KBM-7 (cell line): ENCODE measurements around the gene ISLR2.

Experiments
- DNase-seq: peaks from one replicate; pipeline ENCODE4 v3.0.0-alpha.2; 2015
- in situ Hi-C: fragments of 300-500 bp; cut with MboI; formaldehyde crosslinking; loops from 2 replicates; pipeline ENCODE4 v1.14.3; 2020; ENCODE audit warnings: low sequenced_read_pairs, low pct_unique_long_range_greater_than_20kb, mixed read lengths

The ISLR2 gene

DNA sequence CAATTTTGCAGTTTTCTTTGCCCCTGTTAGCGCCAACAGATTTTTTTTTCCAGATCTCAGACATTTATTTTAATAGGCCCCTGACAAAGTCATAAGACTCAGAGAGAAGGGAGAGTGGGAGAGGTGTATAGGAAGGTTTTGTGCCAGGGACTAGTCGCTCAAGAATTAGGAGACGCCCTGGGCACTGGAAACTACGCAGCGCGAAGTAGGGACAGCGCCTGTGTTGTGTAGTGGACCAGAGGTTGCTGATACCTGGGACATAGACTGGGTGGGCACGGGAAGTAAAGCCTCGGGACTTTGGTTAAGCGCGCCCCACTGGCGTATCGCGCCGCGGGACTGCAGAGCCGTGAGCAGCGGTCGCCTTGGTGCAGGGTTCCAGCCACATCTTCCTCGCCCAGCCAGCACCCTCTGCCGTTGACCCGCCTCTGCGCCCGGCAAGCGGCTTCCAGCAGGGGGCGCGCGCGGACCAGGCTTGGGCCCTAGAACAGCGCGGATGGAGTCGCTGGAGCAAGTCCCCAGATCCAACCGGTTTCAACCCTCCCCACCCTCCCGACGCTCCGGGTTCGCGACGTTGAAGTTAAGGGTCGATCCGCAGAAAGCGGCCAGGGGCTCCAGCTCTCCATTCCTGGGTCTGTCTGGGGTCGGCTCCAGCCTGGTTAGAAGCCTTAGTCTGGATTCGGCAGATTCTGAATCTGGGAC, 3.0 kb upstream of the ISLR2 start:
- peak; percentile 98 for DNase-seq
- in situ Hi-C loops, result loop anchor here (25.0 kb wide), 2 partner anchors 185 to 1440 kb away; partner anchors contain the start of genes BBS4 and HIGD2B

DNA sequence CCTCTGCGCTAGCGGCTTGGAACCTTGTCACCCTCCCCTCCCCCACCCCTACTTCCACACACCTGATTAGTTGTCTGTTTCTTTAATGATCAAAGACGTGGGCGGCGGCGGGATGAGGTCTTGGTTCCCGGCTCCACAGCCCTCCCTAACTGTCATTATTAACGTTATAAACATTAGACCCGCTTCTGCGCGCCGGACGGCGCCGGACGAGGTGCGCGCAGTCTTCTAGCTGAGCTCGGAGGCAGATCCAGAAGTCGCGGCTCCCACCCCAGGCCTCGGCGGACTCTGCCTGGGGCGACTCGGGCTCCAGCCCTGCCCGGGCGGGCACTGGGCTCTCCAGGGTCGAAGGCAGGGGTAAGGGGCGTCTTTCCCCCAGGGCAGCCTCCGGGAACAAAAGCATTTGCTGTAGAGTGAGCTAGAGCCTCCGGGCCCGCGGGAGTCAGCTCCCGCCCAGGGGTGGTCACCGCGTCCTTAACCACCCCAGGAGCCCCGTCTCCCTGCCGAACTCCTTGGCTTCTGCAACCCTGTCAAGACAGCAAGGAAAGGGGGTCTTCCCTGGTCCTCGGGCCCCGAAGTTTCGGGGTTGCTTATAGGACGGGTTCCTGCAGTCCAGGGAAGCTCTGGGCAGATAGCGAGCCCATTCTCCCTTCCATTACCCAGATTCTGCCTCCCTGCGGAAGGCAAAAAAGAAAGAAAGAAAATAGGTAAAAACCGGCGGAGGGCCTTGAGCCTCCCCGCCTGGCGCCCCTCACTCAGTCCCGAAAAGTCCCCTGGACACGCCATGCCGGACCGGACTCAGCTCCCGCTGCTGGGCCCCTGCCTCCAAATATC, 2.2 kb upstream of the ISLR2 start:
- in situ Hi-C loops, result loop anchor here (25.0 kb wide), 2 partner anchors 184 to 1441 kb away; partner anchors contain the start of genes BBS4 and HIGD2B
- DNase-seq, result no peak

DNA sequence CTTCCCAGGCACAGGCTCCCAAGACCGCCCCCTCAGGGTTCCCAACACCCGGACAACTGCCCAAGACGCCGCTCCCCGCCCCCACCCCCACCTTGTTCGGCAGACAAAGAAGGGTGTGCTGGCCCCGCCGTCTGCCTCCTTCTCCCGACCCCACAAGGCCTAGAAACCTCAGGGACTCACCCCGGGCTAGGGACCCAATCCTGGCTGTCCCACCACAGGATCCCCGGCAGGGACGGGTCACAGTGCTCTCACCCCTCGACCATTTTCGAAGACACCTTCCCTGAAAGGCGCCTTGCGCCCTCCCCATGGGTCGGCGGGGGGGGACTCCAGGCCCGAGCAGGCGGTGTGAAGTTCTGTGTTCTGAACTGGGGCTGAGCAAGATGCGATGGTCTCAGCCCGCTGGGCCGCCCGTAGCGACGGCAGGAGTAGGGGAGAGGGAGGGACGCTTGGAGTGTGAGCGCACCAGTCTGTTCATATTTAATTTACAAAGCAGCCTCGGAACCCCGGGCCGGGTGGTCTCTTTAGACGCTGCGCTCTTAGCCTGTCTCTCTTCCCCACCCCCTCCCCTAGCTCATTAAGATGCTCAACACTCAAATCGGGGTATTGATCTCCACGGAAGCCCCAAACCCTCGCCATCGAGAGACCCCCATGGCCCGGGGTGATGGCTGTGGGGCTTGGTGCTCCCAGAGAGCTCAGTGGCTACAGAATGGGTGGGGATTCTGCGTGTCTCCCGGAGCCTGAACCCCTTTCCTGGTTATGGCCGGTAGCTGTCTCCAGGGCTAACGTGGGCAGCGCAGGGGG, 1.4 kb upstream of the ISLR2 start:
- in situ Hi-C loops, result loop anchor here (25.0 kb wide), 2 partner anchors 183 to 1442 kb away; partner anchors contain the start of genes BBS4 and HIGD2B
- no peak for DNase-seq

DNA sequence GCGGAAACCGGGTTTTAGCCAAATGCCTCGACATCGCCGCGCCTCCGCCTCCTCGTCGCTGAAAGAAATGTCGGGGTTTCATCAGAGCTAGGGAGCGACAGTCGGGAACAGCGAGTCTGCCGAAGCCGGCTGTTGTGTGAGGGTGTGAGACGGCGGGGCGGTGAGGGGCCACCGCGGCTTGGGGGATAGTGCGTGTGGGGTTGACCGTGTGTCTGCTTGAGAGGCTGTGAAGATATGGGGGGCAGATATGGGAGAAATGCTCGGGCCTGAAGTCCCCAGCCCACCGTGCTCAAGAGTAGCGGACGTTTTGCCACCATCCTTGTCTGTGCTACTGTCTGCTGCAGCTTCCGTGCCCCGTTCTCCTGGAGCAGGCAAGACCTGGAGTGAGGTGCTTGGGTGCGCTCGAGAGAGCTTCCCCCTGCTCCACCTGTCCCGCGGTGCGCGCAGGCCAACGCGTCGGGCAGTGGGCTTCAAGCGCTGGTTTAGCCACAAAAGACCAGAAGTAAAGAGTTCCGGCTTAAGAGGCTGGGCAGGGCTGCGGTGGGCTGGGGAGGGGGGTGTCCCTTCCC, 716 bp upstream of the ISLR2 start:
- no peak for DNase-seq
- in situ Hi-C loops, result loop anchor here (25.0 kb wide), 2 partner anchors 183 to 1442 kb away; partner anchors contain the start of genes BBS4 and HIGD2B

DNA sequence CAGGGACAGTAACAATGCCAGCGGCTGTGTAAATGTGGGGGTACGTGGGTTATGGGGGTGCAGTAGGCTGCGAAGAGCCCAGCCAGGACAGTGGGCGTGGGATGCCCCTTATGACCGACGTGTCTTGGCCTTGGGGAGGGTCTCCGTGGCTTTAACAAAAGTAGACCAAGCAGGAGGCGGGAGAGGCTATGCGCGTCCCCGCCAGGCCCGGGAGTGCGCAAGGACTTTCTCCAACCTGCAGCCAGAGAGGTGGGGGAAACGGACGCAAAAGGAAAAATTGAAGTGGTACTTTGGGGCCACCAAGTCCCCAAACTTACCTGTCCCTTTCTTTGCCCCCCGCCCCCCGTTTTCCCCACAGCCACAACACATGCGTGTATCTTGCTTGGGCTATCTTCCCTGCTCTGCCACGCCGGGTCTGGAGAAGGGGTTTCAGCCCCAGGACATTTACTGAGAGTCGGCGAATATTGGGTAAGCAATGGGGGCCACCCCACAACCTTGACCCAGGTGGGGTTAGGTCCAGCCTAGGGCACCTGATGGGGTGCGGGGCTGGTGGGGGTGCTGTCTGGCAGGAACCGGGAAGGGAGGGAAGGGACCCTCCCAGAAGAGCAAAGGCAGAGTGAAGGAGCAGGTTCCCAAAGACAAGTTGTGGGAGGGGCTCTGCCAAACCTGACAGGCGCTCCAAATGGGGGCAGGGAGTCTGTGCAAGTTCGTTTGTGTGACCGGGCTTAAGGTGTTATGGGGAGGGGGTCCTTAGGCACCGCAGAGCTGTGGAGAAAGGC, 652 bp downstream of the ISLR2 start:
- in situ Hi-C loops, result loop anchor here (25.0 kb wide), 2 partner anchors 181 to 1444 kb away; partner anchors contain the start of genes BBS4 and HIGD2B
- no peak for DNase-seq

DNA sequence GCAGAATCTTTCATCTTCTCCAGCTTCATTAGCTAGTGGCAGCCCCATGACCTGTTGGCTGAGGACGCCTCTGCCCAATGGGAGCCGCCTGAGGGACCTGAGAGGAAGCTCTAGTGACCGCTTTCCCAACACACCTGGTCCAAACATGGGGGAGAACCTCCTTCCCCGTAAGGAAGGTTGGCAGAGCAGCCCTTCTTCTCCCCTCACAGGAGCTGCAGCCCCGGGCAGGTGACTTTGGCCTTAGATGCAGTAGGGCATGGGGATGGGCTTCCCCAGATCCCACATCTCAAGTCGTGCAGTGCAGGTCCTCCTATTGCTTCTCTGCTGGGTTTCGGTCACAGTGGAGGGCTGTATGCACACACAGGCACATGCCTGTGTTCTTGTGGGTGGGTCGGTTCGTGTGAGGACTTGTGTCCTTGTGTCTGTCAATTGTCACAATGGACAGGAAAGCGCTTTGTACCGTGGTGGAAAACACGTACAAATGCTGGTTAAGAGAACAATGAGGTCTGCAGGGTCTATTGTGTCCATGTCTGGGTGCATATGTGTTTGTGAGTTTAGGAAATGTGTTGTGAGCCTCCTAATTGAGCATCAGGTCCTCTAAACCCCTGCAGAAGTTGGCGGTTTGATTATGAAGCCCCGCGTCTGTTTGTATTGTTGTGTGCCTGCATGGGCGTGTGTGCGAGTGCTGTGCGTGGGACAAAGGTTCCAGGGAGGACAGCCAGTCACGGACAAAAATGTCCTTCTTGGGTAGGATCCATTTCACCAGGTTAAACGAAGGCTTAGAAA, 1.4 kb downstream of the ISLR2 start:
- in situ Hi-C loops, result loop anchor here (25.0 kb wide), 2 partner anchors 180 to 1445 kb away; partner anchors contain the start of genes BBS4 and HIGD2B
- no peak for DNase-seq

DNA sequence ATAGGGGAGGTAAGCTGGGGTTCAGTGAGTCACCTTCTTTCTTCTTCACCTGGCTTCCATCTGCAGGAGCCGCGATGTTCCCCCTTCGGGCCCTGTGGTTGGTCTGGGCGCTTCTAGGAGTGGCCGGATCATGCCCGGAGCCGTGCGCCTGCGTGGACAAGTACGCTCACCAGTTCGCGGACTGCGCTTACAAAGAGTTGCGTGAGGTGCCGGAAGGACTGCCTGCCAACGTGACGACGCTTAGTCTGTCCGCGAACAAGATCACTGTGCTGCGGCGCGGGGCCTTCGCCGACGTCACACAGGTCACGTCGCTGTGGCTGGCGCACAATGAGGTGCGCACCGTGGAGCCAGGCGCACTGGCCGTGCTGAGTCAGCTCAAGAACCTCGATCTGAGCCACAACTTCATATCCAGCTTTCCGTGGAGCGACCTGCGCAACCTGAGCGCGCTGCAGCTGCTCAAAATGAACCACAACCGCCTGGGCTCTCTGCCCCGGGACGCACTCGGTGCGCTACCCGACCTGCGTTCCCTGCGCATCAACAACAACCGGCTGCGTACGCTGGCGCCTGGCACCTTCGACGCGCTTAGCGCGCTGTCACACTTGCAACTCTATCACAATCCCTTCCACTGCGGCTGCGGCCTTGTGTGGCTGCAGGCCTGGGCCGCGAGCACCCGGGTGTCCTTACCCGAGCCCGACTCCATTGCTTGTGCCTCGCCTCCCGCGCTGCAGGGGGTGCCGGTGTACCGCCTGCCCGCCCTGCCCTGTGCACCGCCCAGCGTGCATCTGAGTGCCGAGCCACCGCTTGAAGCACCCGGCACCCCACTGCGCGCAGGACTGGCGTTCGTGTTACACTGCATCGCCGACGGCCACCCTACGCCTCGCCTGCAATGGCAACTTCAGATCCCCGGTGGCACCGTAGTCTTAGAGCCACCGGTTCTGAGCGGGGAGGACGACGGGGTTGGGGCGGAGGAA, 2.6 kb downstream of the ISLR2 start:
- no peak for DNase-seq
- in situ Hi-C loops, result loop anchor here (25.0 kb wide), 2 partner anchors 179 to 1446 kb away; partner anchors contain the start of genes BBS4 and HIGD2B

DNA sequence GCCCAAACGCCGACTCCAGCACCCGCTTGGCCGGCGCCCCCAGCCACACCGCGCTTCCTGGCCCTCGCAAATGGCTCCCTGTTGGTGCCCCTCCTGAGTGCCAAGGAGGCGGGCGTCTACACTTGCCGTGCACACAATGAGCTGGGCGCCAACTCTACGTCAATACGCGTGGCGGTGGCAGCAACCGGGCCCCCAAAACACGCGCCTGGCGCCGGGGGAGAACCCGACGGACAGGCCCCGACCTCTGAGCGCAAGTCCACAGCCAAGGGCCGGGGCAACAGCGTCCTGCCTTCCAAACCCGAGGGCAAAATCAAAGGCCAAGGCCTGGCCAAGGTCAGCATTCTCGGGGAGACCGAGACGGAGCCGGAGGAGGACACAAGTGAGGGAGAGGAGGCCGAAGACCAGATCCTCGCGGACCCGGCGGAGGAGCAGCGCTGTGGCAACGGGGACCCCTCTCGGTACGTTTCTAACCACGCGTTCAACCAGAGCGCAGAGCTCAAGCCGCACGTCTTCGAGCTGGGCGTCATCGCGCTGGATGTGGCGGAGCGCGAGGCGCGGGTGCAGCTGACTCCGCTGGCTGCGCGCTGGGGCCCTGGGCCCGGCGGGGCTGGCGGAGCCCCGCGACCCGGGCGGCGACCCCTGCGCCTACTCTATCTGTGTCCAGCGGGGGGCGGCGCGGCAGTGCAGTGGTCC, 3.5 kb downstream of the ISLR2 start:
- no peak for DNase-seq
- in situ Hi-C loops, result loop anchor here (25.0 kb wide), 2 partner anchors 178 to 1447 kb away; partner anchors contain the start of genes BBS4 and HIGD2B

DNA sequence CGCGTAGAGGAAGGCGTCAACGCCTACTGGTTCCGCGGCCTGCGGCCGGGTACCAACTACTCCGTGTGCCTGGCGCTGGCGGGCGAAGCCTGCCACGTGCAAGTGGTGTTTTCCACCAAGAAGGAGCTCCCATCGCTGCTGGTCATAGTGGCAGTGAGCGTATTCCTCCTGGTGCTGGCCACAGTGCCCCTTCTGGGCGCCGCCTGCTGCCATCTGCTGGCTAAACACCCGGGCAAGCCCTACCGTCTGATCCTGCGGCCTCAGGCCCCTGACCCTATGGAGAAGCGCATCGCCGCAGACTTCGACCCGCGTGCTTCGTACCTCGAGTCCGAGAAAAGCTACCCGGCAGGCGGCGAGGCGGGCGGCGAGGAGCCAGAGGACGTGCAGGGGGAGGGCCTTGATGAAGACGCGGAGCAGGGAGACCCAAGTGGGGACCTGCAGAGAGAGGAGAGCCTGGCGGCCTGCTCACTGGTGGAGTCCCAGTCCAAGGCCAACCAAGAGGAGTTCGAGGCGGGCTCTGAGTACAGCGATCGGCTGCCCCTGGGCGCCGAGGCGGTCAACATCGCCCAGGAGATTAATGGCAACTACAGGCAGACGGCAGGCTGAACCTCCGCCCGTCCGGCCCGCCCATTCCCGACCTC, 4.1 kb downstream of the ISLR2 start:
- in situ Hi-C loops, result loop anchor here (25.0 kb wide), 2 partner anchors 178 to 1447 kb away; partner anchors contain the start of genes BBS4 and HIGD2B
- peak; percentile 40 for DNase-seq

DNA sequence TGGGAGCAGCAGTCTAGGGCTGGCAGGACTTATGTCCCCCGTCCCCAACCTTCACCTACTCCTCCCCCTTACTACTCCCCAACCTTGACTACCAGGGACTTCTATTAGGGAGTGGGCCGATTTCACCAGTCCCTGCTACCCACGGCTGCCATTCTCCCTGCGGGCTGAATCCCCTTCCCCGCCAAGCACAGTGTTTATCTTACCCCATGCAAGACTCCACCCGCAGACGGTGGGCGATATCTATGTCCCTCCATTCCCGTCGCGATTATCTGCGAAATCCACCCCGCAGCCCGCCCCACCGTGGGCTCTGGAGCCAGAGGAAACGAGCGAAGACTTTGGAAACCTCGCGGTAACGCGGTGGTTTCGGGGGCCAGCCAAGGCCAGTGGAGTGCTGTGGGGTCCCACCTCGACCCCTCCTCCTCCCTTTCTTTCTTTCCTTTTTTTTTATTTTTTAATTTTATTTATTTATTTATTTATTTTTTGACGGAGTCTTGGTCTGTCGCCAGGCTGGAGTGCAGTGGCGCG, 4.7 kb downstream of the ISLR2 start:
- in situ Hi-C loops, result loop anchor here (25.0 kb wide), 2 partner anchors 177 to 1448 kb away; partner anchors contain the start of genes BBS4 and HIGD2B

DNA sequence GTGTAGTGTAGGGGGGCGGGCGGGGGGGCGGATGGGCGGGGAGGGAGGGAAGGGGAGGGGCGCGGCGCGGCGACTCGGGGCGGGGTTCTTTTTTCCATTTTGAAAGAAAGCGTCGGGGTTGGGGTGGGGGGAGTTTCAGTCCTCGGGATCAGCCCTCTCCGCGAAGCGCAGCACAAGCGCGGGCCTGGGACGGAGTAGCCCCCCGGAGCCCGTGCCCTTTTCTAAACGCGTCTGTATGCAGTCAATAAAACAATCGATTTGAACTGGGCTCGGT, 6.1 kb downstream of the ISLR2 start:
- in situ Hi-C loops, result loop anchor here (25.0 kb wide), 2 partner anchors 176 to 1449 kb away; partner anchors contain the start of genes BBS4 and HIGD2B
- no peak for DNase-seq

More for the DNA sequence above, 4.7 kb downstream of the ISLR2 start:
- no peak for DNase-seq

DNA sequence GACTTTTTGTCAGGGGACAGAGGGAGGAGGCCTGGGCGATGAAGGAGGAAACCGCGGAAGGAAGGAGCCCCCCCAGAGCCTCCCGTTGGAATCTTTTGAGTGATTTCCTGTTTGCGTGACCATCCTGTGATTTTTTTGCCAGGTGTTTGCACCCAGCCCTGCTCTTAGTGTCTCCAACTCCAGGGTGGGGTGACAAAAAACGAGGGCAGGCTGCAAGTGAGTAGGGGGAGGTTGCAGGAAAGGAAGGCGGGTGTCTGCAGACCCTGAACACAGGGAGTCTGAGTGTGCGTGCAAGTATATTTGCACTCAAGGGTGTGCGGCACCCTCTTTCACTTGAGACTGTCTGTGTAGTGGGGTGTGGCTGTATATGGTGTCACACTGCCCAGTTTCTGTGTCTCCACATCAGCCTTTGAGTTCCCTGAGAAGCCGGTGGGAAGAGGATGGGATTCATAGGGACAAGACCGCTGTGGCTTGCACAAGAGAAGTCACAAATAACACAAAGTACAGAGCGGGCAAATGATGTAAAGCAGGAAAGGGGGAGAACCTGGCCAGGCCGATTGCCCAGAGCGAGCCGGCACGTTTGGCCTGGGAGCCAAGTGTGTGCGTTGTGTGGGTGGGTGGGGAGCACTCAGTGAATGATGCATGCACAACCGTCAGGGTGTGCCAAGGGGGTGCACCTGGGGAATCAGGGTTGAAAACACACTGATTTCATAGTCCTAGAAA, 6.6 kb downstream of the ISLR2 start:
- in situ Hi-C loops, result loop anchor here (25.0 kb wide), 2 partner anchors 175 to 1450 kb away; partner anchors contain the start of genes BBS4 and HIGD2B
- DNase-seq, result peak; percentile 60

DNA sequence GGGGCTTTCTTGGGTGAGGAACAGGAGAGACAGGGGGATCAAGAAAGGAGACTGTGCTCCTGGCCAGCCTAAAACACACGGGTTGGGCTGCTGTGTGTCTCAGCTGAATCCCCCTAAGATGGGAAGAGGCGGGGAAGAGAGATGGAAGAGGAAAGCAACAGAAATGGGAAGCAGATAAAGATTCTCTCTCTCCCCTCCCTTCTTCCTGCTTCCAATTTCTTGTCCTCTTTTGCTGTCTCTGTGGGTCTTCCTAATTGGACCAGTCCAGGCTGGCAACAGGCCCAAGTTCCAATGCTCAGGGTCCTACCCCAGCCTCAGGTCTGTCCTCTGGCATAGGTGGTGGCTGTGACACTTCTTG, 7.1 kb downstream of the ISLR2 start:
- in situ Hi-C loops, result loop anchor here (25.0 kb wide), 2 partner anchors 175 to 1450 kb away; partner anchors contain the start of genes BBS4 and HIGD2B
- no peak for DNase-seq

DNA sequence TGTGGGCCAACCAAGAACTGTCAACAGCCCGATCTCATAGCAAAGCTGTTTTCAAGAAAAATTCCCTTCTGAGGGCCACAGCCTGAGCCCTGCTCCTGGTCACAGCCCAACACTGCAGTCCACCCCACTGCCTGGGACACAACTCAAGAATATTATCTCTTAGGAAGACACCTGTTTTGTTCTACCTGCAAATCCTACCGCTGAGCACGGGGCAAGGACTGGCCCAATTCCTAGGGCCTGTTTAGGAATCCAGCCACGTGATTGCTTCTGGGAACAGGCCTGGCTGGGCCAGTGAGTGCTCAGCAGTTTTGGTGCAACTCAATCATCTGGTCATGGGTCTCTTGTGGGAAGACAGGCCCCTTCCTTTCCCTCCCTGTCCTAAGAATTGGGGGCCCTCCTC, 8.3 kb downstream of the ISLR2 start:
- in situ Hi-C loops, result loop anchor here (25.0 kb wide), 2 partner anchors 174 to 1451 kb away; partner anchors contain the start of genes BBS4 and HIGD2B
- no peak for DNase-seq
